ENCODE data around the gene RNF31.

Gene RNF31

DNA sequence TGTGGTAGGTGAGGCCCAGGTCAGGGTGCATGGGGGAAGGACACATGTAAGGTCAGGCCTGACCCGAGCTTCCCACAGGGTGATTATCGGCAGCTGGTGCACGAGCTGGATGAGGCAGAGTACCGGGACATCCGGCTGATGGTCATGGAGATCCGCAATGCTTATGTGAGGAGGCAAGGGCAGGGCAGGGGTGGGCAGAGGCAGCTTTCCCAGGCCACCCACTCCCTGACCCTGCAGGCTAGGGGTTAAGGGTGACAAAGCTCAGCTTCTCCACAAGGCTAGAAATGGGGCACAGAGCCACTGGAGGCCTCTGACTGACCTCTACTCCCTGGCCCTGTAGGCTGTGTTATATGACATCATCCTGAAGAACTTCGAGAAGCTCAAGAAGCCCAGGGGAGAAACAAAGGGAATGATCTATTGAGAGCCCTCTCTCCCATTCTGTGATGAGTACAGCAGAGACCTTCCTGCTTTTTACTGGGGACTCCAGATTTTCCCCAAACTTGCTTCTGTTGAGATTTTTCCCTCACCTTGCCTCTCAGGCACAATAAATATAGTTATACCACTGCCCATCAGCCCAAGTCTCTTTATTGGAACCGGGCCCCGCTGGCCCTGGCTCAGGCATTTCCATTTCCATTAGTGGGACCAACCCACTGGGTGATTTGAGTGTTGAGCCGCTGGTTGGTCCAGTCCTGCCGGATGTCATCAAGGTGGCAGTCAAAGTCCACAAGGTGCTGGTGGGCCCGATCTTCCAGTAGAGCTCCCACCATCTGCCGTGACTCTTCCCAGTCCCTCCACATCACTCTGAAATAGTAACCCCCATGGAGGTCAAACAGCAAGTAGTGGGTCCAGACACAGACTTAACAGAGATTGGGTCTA is 8.7 kb upstream of the RNF31 start:
- DNase-seq, result no peak

DNA sequence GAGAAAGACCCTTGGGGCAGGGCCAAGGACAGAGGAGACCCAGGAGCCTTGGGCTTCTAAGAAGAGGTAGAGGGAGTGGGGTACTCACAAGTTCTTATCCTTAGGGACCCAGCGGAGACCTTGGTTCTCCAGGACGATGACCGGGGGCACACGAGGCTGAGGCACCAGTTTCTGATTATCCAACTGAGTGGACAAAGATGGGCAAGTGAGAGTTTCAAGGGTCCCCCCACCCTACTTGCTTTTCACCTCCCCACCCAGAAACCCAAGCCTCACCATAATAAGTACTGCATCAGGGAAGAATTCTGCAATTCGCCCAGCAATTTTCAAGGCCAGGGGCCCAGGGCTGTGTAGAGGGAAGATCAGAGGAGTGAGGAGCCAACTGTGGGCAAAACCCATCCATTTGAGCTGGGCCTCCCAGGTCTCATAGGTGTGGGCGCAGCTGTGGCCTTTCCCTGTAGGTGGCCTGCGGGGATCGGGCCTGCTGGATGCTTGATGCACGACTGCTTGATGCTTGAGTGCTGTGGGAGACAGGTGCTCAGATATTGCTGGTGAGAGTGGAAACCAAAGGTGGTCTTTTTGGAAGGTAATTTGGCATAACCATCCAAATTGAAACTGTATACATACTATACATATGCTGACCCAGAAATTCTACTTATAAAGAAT is 7.9 kb upstream of the RNF31 start:
- DNase-seq, result no peak

GRCh38 chr14:24141097-24141880 is 6.0 kb upstream of the RNF31 start, which contains the start of gene EMC9:
Gene EMC9, minus strand, starts transcription at chr14:24141591. Its CDS starts 287 bp downstream, at chr14:24141304.
- peak; percentile 100 for DNase-seq

- no peak for DNase-seq
Measured at GRCh38 chr14:24143511-24143910, 3.8 kb upstream of the RNF31 start.

- DNase-seq, result no peak
Measured at GRCh38 chr14:24144451-24144850, 2.8 kb upstream of the RNF31 start.

DNA sequence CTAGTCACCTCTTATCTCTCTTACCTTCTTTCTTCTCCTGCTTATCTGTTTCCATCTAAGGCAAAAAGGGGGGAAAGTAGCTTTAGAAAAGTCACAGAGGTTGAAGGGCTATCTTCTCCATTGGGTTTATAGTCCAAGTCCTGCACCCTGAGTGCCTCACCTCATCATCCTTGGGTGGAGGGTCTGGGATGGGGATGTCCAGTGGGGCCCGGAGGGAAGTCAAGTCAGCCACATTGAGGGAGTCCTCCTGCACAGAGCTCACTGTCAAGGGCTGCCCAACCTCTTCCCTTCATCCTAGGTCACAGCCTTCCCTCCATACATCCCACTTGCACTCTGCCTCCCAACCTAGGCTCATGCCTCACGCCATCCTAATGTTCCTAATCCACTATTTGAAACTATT is 2.1 kb upstream of the RNF31 start:
- DNase-seq, result no peak

DNA sequence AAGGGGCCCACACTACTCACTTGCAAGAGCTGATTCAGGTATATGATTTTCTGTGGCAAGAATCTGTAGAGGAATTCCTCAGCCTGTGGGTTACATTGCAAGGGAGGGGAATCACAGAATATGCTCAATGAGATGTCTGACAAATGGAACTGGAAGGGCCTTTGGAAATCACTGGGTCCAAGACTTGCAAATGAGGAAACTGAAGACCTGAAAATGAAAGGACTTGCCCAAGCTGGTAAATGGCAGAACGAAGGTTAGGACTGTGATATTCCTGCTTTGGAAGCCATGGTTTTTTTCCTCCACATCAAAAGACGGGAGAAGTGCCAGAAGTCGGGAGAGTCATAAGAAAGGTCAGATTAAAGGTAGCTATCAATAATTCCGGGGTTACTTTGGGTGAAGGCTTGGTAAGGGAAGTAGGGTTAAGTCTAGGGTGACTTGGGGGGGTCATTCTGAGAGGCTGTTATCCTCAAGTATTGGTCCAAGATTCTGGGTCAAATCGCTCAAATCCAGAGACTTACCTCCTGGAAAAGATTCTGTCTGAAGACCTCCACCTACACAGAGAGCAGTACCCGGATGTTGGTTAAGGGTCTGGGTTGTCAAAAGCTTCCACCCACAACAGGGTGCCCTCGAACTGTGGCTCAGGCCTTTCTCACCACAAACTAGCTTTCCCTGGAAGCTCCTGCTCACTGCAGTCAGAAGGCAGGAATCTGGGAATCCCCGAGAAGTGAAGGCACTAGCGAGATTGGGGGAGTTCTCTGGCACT is 1.4 kb upstream of the RNF31 start:
- peak; percentile 49 for DNase-seq

DNA sequence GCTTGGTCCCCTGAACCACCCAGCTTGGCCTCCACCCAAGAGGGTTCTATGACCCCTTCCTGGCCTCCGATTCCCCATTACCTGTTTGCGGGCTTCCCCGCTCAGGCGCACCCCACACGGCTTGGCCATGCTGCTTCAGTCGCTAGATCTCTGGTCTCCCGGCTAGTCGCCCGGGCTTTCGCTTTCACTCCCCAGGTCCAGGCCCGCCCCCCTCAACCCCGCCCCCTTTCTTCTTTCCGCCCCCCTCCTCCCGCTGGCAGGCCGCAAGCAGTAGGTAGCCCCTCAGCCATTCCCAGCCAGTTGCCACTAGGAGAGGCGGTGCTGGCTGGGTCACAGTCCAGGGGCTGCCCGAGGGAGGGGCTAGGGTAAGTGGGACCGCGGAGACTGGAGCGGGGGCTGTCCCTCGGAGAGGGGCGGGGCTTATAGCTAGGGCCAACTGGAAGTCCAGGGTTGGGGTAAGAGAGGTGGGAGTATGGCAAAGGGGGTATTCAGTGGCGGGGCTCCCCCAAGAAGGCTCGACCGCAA is 783 bp upstream of the RNF31 start, which contains the start of gene PSME2:
PSME2 (minus strand) TSS at position 158 of the 525 bp plus-strand sequence; CDS start at position 129, 29 bp downstream.
- DNase-seq, result peak; percentile 90

DNA sequence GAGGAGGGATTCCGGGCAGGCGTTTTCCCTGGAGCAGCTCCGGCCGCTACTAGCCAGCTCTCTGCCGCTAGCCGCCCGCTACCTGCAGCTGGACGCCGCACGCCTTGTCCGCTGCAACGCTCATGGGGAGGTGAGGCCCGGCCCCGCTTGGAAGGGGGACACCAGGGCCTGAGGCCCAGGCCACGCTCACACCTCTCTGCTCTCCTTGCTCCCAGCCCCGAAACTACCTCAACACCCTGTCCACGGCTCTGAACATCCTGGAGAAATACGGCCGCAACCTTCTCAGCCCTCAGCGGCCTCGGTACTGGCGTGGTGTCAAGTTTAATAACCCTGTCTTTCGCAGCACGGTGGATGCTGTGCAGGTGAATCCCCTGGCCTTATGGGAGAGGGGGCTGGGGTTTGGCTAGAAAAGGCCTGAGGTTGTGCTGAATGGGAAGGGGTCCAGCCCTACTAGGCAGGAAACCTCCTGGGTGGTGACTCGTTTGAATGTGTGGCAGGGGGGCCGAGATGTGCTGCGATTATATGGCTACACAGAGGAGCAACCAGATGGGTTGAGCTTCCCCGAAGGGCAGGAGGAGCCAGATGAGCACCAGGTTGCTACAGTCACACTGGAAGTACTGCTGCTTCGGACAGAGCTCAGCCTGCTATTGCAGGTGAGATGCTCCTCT is 597 bp downstream of the RNF31 start:
- no peak for DNase-seq

GRCh38 chr14:24149302-24149969 is 2.1 kb downstream of the RNF31 start:
- DNase-seq, result no peak

GRCh38 chr14:24150061-24150460 is 2.8 kb downstream of the RNF31 start:
- no peak for DNase-seq

DNA sequence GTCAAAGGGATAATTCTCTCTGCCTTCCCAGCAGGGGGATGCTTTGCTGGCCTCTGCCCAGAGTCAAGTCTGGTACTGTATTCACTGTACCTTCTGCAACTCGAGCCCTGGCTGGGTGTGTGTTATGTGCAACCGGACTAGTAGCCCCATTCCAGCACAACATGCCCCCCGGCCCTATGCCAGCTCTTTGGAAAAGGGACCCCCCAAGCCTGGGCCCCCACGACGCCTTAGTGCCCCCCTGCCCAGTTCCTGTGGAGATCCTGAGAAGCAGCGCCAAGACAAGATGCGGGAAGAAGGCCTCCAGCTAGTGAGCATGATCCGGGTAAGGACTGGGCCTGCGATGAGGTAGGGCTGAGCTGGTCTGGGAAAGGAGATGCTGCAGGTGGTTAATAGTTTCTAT is 3.3 kb downstream of the RNF31 start:
- no peak for DNase-seq

DNA sequence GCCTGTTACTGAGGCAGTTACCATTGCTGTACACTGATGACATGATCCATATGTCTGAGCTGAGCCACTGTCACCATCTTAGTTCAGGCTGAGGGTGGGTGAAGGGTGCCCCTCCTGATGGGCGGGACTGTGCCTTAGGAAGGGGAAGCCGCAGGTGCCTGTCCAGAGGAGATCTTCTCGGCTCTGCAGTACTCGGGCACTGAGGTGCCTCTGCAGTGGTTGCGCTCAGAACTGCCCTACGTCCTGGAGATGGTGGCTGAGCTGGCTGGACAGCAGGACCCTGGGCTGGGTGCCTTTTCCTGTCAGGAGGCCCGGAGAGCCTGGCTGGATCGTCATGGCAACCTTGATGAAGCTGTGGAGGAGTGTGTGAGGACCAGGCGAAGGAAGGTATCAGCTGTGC is 3.7 kb downstream of the RNF31 start:
- no peak for DNase-seq

- DNase-seq, result no peak
Measured at GRCh38 chr14:24151404-24152080, 4.2 kb downstream of the RNF31 start.

- no peak for DNase-seq
Measured at GRCh38 chr14:24155100-24155499, 7.8 kb downstream of the RNF31 start.

DNA sequence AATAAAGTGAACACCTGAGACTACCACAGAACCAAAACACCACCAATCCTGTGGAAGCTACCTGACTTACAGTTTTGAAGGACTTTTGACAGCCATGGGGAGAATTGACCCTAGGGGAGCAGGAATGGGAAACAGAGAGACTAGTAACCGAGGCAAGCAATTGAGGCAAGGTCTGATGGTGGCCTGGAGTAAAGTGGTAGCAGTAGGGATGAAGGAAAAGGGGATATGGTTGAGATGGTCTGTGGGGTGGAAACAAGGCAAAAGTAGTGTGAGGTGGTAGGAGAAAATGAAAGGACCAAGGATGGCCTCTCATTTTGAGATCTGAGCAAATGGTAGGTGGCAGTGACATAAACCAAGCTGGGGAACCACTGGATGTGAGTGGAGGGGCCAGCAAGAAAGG is 9.5 kb downstream of the RNF31 start:
- DNase-seq, result no peak

GRCh38 chr14:24157331-24157730 is 10.0 kb downstream of the RNF31 start:
- no peak for DNase-seq

GRCh38 chr14:24159777-24160498 is 12.6 kb downstream of the RNF31 start:
- DNase-seq, result no peak

DNA sequence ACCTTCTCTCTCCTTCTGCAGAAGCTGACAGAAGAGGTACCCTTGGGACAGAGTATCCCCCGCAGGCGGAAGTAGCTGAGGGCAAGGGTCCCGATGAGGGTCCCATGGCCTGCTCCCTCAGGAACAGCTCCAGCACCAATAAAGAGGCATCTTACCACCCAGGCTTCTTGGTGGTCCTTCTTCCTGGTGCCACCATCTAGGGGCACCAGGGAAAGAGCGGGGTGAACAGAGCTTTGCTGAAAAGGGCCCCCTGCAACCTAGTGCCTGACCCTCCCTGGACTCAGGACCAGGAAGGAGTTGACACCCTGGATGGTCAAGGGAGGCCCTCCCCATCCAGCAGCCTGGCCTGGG is 13.2 kb downstream of the RNF31 start:
- DNase-seq, result no peak

Measured in amniotic stem cell (primary cell).